Nephron progenitor cell (in vitro differentiated cells): ENCODE results near the gene PDLIM3.
"Not testable (repeated sequence)": the region's sequence is repeated elsewhere in the genome, so short reads cannot be mapped to it uniquely, and the experiment has no call there.

Source experiments
- DNase-seq: peaks from one replicate; pipeline ENCODE4 v3.0.0; 2021
- H3K27ac Mint-ChIP-seq: 2 replicates; pipeline ENCODE4 v1.8.0; 2021; ENCODE audit warnings: mild to moderate bottlenecking, moderate library complexity, mixed read lengths
- H3K27me3 Mint-ChIP-seq: 2 replicates; pipeline ENCODE4 v1.8.0; 2021; ENCODE audit warnings: mild to moderate bottlenecking, low read depth, mixed read lengths; ENCODE audit not compliant: poor library complexity
- H3K36me3 Mint-ChIP-seq: 2 replicates; pipeline ENCODE4 v1.8.0; 2021; ENCODE audit warnings: low read depth, mixed read lengths
- H3K4me1 Mint-ChIP-seq: 2 replicates; pipeline ENCODE4 v1.8.0; 2021; ENCODE audit warnings: mixed read lengths
- H3K4me3 Mint-ChIP-seq: 2 replicates; pipeline ENCODE4 v1.8.0; 2021; ENCODE audit warnings: mild to moderate bottlenecking, moderate library complexity, mixed read lengths
- H3K9me3 Mint-ChIP-seq: 2 replicates; pipeline ENCODE4 v1.8.0; 2021; ENCODE audit warnings: mild to moderate bottlenecking, moderate library complexity, mixed read lengths
- TF ChIP-seq, protein P1 (sequence below): fragments of 200-600 bp; sonication (generic); IDR thresholded peaks from 2 replicates; pipeline ENCODE4 v1.5.0; 2021; ENCODE audit warnings: antibody characterized with exemption

The PDLIM3 gene

DNA sequence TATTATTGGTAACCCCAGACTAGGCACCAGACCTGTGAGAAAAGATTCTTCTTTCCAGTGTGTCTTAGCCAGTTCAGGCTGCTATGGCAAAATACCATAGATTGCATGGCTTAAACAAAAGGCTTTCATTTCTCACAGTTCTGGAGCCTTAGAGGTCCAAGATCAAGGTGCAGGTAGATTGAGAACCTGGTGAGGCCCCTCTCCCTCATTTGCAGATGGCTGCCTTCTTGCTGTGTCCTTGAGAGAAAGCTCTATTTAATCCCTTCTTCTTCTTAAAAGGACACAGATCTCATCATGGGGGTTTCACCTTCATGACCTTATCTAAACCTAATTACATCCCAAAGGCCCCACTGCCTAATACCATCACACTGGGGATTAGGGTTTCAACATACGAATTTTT is 3.5 kb upstream of the PDLIM3 start:
- TF ChIP-seq, protein P1, sequence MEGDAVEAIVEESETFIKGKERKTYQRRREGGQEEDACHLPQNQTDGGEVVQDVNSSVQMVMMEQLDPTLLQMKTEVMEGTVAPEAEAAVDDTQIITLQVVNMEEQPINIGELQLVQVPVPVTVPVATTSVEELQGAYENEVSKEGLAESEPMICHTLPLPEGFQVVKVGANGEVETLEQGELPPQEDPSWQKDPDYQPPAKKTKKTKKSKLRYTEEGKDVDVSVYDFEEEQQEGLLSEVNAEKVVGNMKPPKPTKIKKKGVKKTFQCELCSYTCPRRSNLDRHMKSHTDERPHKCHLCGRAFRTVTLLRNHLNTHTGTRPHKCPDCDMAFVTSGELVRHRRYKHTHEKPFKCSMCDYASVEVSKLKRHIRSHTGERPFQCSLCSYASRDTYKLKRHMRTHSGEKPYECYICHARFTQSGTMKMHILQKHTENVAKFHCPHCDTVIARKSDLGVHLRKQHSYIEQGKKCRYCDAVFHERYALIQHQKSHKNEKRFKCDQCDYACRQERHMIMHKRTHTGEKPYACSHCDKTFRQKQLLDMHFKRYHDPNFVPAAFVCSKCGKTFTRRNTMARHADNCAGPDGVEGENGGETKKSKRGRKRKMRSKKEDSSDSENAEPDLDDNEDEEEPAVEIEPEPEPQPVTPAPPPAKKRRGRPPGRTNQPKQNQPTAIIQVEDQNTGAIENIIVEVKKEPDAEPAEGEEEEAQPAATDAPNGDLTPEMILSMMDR: no peak
- Mint-ChIP-seq H3K27me3 (peaks cover 21% of the 10 kb centered on the region), H3K4me3 (no peak overlapping the region), H3K9me3 (no peaks in the 10 kb centered on the region), H3K27ac (no peak overlapping the region), H3K4me1 (peaks cover 20% of the 10 kb centered on the region), H3K36me3 (no peaks in the 10 kb centered on the region)
- no peak for DNase-seq

DNA sequence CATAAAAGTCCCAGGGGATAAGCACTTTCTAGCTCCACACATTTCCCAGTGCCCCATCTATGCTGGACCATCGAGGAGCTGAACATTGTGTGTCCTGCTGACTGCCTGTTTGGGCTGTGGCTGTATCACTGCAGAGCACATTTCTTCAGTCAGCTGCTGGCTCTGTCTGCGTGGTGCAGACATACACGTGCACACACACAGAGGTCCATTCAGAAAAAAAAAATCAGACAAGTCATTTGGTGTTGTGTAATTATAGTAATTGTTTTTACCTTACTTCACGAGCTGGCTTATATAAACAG is 1.1 kb upstream of the PDLIM3 start:
- no peaks in the 10 kb centered on the region for H3K9me3 Mint-ChIP-seq
- no peaks in the 10 kb centered on the region for H3K36me3 Mint-ChIP-seq
- TF ChIP-seq, protein P1: no peak
- DNase-seq: no peak
- H3K27me3 Mint-ChIP-seq: peaks cover 17% of the 10 kb centered on the region
- peak overlapping the region; percentile 22 for H3K4me3 Mint-ChIP-seq
- H3K27ac Mint-ChIP-seq: no peak overlapping the region
- peaks cover 12% of the 10 kb centered on the region for H3K4me1 Mint-ChIP-seq

DNA sequence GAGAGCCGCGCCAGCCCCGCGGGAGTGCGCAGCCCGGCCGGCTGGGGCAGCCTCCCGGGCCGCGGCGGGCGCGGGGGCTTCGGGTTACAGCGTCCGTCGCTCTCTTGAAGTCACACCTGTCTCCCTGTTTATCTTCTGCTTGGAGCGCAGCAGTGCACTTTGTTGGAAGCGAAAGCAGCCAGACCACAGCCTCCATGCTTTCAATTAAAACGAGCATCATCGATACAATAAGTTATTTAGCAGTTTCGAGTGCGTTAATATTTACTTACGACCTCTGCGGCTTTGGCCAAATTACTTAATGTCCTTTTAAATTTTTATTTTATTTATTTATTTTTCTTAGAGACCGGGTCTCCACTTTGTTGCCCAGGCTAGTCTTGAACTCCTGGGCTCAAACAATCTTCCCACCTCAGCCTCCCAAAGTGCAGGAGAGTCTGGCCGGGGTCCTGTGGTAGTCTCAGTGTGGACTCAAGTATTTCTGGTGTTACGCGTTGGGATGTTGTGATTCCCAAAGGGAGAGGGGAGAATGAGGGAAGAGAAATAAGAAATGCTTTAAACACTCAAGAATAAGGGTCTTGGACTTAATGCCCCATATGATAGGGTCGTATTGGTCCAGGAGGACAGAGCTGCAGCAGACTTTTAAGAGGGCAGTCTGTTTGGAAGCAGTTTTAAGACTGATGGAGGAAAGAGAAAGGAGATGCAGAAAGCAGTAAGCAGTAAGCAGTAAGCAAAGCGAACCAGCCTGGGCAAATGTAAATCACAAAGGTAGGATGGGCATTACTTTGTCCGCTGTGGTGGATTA is 504 bp upstream of the PDLIM3 start:
- H3K4me3 Mint-ChIP-seq: peak overlapping the region; percentile 79

DNA sequence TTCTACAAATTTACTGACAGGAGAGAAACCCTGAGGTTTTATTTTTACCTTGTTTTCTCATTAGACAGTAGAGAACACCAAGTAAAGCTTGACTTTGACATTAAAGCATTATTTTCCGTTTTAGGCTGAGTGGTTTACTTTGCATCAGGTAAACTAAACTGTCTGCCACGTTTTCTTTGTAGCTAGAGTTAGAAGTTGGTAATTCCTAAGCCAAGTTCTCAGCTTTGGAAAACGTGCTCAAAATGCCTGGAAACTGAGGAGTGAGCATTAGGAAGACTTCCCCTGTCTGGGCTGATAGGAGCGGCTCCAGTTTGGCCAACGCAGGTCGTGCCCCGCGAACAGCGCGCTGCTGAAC is 819 bp downstream of the PDLIM3 start:
- H3K4me3 Mint-ChIP-seq: peak overlapping the region; percentile 85
- H3K27me3 Mint-ChIP-seq: peaks cover 24% of the 10 kb centered on the region
- DNase-seq: no peak
- H3K9me3 Mint-ChIP-seq: no peaks in the 10 kb centered on the region
- peaks cover 13% of the 10 kb centered on the region for H3K4me1 Mint-ChIP-seq
- no peaks in the 10 kb centered on the region for H3K36me3 Mint-ChIP-seq
- H3K27ac Mint-ChIP-seq: no peak overlapping the region
- TF ChIP-seq, protein P1: no peak

More for the DNA sequence above, 504 bp upstream of the PDLIM3 start:
- no peak for DNase-seq
- peaks cover 17% of the 10 kb centered on the region for H3K27me3 Mint-ChIP-seq
- TF ChIP-seq, protein P1: no peak
- H3K9me3 Mint-ChIP-seq: no peaks in the 10 kb centered on the region
- peaks cover 13% of the 10 kb centered on the region for H3K4me1 Mint-ChIP-seq
- H3K27ac Mint-ChIP-seq: no peak overlapping the region
- no peaks in the 10 kb centered on the region for H3K36me3 Mint-ChIP-seq

DNA sequence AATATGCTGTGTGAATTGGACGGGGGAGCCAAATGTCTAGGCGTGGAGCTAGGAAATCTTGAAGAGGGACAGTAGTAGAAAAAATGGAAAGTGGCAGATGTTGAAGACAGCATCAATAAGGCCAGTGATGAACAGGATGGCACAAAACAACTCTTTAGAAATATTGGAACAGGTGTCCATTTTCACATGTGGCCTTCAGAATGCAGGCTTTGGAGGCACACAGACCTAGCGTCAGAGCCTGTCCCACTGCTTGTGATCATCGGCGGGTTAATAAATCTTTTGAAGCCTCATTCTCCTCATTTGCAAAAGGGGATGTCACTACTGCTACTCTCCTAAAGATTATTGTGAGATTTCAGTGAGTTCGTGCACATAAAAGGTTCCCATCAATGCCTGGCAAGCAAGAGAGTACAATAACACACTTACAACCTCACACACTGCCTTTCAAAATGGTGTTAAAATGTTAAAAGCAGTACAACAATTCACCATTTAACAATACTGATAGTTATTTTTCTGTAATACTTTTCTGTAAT is 2.4 kb downstream of the PDLIM3 start:
- no peak for DNase-seq
- Mint-ChIP-seq H3K36me3 (no peaks in the 10 kb centered on the region), H3K27ac (no peak overlapping the region), H3K4me3 (no peak overlapping the region), H3K27me3 (peaks cover 31% of the 10 kb centered on the region), H3K9me3 (no peaks in the 10 kb centered on the region), H3K4me1 (peaks cover 13% of the 10 kb centered on the region)
- TF ChIP-seq, protein P1: no peak

DNA sequence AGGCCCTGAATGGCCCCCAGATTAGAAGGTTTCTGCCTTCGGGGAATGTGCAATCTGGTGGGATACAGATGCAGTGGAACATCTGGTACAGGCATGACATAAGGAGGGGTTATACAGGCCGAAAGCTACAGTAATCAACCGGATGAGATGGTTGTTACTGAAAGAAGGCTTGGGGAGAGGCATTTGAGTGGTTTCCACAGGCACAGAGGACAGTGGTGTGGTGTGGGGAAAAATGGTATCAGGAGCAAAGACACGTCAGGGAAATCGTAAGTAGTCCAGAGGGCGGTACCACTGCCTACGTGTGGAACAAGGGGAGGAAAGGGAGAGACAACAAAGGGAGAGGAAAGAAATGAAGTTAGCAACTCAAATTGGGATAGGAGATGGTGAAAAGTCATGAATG is 3.0 kb downstream of the PDLIM3 start:
- H3K27me3 Mint-ChIP-seq: peaks cover 31% of the 10 kb centered on the region
- no peaks in the 10 kb centered on the region for H3K36me3 Mint-ChIP-seq
- H3K27ac Mint-ChIP-seq: no peak overlapping the region
- TF ChIP-seq, protein P1: no peak
- no peak for DNase-seq
- H3K9me3 Mint-ChIP-seq: no peaks in the 10 kb centered on the region
- no peak overlapping the region for H3K4me3 Mint-ChIP-seq
- H3K4me1 Mint-ChIP-seq: peaks cover 13% of the 10 kb centered on the region

DNA sequence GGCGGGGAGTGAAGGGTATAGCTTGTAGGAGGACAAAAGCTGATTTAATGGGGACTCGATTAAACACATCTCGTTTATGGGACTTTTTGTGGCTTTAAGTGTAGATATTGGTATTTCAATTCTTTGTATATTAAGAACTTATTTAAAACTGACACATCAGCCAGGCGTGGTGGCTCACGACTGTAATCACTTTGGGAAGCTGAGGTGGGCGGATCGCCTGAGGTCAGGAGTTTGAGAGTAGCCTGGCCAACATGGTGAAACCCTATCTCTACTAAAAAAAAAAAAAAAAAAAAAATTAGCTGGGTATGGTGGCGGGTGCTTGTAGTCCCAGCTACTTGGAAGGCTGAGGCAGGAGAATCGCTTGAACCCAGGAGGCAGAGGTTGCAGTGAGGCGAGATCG is 3.7 kb downstream of the PDLIM3 start:
- H3K4me3 Mint-ChIP-seq, H3K9me3 Mint-ChIP-seq, H3K36me3 Mint-ChIP-seq, H3K27ac Mint-ChIP-seq, DNase-seq: not testable (repeated sequence)
- Mint-ChIP-seq H3K4me1 (peaks cover 13% of the 10 kb centered on the region), H3K27me3 (peaks cover 35% of the 10 kb centered on the region)
